Glutamatergic neuron (in vitro differentiated cells): ENCODE data around the gene SGCA. TPM values are rescaled to one million over a fixed set of nuclear protein-coding genes. Genes with fewer than 3 reads are reported as not detected.

Experiments
- DNase-seq: peaks from one replicate; pipeline ENCODE4 v3.0.0; 2022
- H3K27ac Mint-ChIP-seq: one replicate; pipeline ENCODE4 v1.8.0; 2020; ENCODE audit warnings: mild to moderate bottlenecking, mixed read lengths, inconsistent platforms; ENCODE audit not compliant: unreplicated experiment
- H3K27me3 Mint-ChIP-seq: one replicate; pipeline ENCODE4 v1.8.0; 2020; ENCODE audit warnings: mild to moderate bottlenecking, moderate library complexity, mixed read lengths, inconsistent platforms; ENCODE audit not compliant: unreplicated experiment
- H3K36me3 Mint-ChIP-seq: one replicate; pipeline ENCODE4 v1.8.0; 2020; ENCODE audit warnings: mild to moderate bottlenecking, mixed read lengths, inconsistent platforms; ENCODE audit not compliant: unreplicated experiment
- H3K4me1 Mint-ChIP-seq: one replicate; pipeline ENCODE4 v1.8.0; 2020; ENCODE audit warnings: mild to moderate bottlenecking, low read depth, mixed read lengths, inconsistent platforms; ENCODE audit not compliant: unreplicated experiment
- H3K4me3 Mint-ChIP-seq: one replicate; pipeline ENCODE4 v1.8.0; 2020; ENCODE audit warnings: mild to moderate bottlenecking, mixed read lengths, inconsistent platforms; ENCODE audit not compliant: unreplicated experiment
- H3K9me3 Mint-ChIP-seq: one replicate; pipeline ENCODE4 v1.8.0; 2020; ENCODE audit warnings: mild to moderate bottlenecking, moderate library complexity, mixed read lengths, inconsistent platforms; ENCODE audit not compliant: unreplicated experiment
- CTCF ChIP-seq: fragments of 200-600 bp; sonication (generic); IDR thresholded peaks from one replicate; pipeline ENCODE4 v1.5.0; 2021; ENCODE audit not compliant: partially characterized antibody, unreplicated experiment
- total RNA-seq: library from RNA; stranded (reverse); fragmentation: NEBNext Ultra II Directional; extraction: Animal tissue kit (Norgen Biotek cat#: 25700); gene quantifications from one replicate; pipeline ENCODE4 v1.2.1, GENCODE V29; 2021; ENCODE audit not compliant: unreplicated experiment

SGCA gene
- total RNA-seq, 1 donor from 2014 or later: 1.3 TPM

DNA sequence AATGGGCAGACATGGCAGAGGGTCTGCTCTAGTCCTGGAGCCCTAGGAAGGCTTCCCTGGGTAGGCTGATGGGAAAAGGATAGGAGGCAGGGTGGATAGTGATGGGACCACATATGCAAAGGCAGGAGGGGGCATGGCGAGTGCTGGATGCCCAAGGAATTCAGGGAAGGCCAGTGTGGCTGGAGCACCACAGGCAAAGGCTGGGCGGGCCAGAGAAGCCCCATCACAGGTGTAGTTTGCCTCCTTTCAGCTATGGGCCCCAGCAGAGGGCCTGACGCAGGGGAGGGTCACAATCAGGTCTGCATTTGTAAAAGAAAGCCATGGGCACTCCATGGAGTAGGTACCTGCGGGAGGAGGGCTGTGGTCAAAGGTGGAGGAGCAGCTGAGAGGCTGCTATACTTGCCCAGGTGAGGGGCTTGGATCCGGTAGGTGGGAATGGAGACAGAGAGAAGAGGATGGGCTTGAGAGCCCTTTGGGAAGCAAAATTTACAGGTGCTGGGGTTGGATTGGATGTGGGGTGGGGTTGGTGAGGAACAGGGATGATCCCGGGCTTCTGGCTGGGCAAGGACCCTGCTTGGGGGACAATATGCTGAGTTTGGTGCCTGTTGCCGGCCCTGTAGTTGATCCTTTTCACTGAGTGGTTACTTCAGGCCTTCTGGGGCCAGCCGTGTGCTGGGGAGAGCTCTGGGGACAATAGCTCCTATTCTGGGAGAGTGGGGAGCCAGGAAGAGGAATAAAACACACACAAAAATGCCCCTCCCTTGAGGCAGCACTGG lies 42.2 kb downstream of the SGCA start:
- no peak for DNase-seq
- no peak for TF ChIP-seq CTCF
- no peaks in the 10 kb centered on the region for H3K36me3 Mint-ChIP-seq
- peaks cover 10% of the 10 kb centered on the region for H3K9me3 Mint-ChIP-seq
- peaks cover 14% of the 10 kb centered on the region for H3K27me3 Mint-ChIP-seq
- H3K27ac Mint-ChIP-seq: no peak overlapping the region
- no peak overlapping the region for H3K4me3 Mint-ChIP-seq
- peaks cover 25% of the 10 kb centered on the region for H3K4me1 Mint-ChIP-seq

DNA sequence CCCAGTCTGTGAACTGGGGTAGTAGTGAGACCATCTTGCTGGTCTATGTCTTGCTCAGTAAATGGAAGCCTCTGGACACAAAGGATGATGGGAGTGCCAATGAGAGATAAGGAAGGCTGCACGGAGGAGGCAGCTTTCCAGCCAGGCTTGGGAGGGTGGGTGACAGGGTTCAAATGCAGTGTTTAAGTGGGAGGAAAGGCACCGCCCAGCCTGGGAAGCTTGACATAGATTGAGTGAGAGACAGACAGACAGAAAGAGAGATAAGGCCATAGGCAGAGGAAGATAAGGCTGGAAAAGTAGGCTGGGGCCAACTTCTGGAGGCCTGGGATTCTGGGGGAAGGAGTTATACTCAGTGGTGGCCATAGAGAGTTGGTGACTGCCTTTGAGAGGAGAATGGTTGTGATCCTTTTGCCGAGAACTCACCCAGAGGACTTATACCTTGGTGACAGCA lies 42.8 kb downstream of the SGCA start:
- Mint-ChIP-seq H3K27me3 (peaks cover 14% of the 10 kb centered on the region), H3K27ac (peak overlapping the region; percentile 82), H3K4me3 (no peak overlapping the region), H3K4me1 (peaks cover 27% of the 10 kb centered on the region), H3K36me3 (no peaks in the 10 kb centered on the region), H3K9me3 (peaks cover 10% of the 10 kb centered on the region)
- TF ChIP-seq CTCF: no peak
- DNase-seq: no peak

DNA sequence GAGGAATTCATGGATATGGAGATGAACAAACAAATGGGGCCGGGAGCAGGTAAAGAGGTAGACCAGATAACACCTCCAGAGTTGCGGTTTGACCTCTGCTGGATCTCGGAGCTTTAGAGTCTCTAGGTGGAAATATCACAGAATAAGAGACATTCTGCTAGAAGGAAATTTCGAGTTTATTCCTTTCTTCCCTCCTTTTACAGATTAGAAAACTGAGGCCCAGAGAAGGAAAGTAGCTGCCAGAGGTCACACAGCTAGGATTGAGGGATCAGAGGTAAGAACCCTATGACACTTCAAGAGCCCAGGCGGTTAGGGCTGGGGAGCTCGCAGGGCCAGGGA lies 43.3 kb downstream of the SGCA start:
- Mint-ChIP-seq H3K27me3 (peaks cover 14% of the 10 kb centered on the region), H3K9me3 (peaks cover 10% of the 10 kb centered on the region), H3K4me3 (no peak overlapping the region), H3K36me3 (no peaks in the 10 kb centered on the region), H3K27ac (peak overlapping the region; percentile 82), H3K4me1 (peaks cover 27% of the 10 kb centered on the region)
- no peak for DNase-seq
- TF ChIP-seq CTCF: no peak

DNA sequence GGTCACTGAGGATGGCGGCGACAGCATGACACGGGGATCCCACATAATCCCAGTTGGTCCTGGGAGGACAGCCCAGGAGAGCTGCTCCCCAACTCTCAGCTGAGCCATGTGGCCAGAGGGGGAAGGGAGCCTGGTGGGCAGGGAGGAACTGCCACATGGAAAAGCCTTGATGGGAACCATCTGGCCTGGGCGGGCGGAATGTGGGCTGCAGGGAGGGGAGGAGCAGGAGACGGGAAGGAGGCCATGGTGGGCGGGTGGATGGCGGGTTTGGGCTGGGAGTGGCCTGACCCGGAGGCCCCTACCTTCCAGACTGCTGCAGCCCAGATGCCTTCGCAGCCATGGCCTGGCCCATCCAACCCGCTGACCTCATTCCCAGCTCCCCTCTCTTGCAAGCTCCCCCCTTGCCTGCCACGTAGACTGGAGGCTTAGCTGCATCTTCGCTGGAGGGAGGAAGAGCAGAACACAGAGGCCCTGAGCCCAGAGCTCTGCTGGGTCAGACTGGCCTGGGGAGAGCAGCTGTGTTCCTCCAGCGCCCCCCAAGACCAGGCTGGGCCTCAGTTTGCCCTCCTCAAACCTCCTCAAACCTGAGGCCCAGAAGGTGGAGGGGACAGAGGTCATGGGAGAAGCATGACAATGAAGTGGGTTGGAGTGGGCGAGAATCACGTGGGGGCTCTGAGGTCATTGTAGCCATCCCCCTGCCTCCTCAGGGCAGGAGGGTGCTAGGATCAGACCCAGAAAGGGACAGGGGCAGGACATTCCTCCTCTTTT lies 43.9 kb downstream of the SGCA start:
- peak overlapping the region; percentile 64 for H3K4me3 Mint-ChIP-seq
- H3K9me3 Mint-ChIP-seq: peaks cover 10% of the 10 kb centered on the region
- peak; percentile 79 for DNase-seq
- H3K36me3 Mint-ChIP-seq: no peaks in the 10 kb centered on the region
- no peak for TF ChIP-seq CTCF
- H3K27me3 Mint-ChIP-seq: peaks cover 14% of the 10 kb centered on the region
- peaks cover 27% of the 10 kb centered on the region for H3K4me1 Mint-ChIP-seq
- H3K27ac Mint-ChIP-seq: peak overlapping the region; percentile 82
